ENCODE measurements around the gene PHF13.
"Not testable (repeated sequence)": the region's sequence is repeated elsewhere in the genome, so short reads cannot be mapped to it uniquely, and the experiment has no call there.

PHF13 gene

DNA sequence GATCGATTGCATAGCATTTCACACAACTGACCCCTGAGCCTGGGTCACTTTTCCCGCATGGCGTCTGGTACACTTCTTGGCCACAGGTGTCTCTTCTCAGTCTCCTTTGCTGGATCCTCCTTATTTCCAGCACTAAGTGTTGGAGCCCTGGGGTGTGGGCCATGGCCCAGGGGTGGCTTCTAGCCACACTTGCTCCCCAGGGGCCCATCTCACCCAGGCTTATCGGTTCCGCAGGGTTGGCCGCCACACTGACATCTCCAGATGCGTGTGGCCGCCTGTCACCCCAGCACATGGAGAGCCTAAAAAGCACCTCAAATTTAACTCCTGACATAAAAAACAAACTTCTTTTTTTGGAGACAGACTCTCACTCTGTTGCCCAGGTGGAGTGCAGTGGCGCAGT, 13.5 kb downstream of the PHF13 start:
- no peak for DNase-seq (ENCODE audit: low read depth in 2 of 3, low spot score in 1 of 3)

DNA sequence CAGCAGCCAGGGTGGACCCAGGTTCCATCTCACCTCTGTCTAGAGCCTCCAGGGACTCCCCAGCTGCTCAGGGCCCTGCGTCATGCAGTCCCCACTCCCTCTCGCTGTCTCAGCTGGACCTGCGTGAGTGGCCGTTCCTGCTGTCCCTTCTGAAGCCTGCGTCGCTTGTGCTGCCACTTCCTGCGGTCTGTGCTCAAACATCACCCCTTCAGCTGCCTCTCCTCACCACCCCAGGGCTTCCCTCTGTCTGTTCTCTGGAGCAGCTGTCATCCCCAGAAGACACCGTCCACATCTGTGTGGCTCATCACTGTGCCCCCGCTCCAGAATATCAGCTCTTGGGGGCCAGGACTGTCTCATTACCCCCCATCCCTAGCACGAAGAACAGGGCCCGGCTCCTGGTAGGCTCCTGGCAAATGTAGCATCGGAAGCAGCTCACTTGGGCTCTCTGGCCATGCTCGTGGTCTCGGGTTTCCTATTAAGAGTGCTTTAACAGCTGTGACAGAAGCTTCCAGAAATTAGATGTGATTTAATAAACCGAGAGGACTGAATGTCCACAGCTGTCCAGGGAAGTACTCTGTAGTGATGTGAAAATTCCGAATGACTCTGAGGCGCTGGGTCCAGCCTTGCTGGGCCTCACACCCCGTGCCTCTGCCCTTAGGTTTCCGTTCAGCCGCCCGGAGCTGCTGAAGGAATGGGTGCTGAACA, 14.5 kb downstream of the PHF13 start:
- DNase-seq (ENCODE audit: low read depth in 2 of 3, low spot score in 1 of 3) = no peak

DNA sequence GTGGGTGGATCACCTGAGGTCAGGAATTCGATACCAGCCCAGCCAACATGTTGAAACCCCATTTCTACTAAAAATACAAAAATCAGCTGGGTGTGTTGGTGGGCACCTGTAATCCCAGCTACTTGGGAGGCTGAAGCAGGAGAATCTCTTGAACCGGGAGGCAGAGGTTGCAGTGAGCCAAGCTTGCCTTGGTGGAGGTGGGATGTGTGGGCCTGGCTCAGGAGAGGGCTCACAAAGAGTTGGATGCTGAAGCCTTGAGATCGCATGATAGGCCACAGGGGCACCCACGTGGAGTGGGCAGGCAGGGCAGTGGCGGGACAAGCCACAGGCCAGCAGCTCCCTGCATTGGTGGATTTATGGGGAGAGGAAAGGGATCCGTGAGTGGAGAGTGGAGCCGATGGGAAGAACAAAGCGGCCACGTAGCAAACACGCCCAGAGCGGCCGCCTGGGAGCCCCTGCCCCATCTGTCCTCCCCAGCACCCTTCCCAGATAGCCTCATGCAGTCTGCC, 15.5 kb downstream of the PHF13 start:
- no peak for DNase-seq (ENCODE audit: low read depth in 2 of 3, low spot score in 1 of 3)

DNA sequence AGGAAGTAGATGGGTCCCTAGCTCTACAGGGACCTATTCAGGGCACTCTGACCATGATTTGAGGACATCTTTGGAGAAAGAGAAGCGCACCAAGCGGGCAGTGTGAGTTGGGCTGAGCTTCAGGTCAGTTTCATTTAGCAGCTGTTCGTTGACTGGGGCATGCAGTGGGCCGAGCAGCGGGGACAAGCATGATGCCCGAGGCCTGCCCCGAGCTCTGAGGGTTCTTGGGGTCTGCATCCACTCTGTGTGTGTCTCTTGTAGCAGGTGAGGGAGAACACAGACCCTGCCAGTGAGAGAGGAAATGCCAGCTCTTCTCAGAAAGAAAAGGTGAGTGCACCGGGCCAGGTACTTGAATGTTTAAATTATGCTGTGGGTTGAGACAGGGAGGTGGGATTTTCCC, 16.5 kb downstream of the PHF13 start:
- DNase-seq (ENCODE audit: low read depth in 2 of 3, low spot score in 1 of 3) = no peak

DNA sequence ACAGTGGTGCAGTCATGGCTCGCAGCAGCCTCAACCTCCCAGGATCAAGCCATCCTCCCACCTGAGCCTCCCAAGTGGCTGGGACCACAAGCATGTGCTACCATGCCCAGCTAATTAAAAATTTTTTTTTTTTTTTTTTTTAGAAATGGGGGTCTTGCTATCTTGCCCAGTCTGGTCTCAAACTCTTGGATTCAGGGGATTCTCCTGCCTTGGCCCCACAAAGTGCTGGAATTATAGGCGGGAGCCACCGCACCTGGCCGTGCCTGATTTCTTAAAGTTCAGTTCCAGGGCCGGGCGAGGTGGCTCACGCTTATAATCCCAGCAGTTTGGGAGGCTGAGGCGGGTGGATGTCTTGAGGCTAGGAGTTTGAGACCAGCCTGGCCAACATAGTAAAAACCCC, 17.5 kb downstream of the PHF13 start:
- DNase-seq (ENCODE audit: low read depth in 2 of 3, low spot score in 1 of 3) = no peak

DNA sequence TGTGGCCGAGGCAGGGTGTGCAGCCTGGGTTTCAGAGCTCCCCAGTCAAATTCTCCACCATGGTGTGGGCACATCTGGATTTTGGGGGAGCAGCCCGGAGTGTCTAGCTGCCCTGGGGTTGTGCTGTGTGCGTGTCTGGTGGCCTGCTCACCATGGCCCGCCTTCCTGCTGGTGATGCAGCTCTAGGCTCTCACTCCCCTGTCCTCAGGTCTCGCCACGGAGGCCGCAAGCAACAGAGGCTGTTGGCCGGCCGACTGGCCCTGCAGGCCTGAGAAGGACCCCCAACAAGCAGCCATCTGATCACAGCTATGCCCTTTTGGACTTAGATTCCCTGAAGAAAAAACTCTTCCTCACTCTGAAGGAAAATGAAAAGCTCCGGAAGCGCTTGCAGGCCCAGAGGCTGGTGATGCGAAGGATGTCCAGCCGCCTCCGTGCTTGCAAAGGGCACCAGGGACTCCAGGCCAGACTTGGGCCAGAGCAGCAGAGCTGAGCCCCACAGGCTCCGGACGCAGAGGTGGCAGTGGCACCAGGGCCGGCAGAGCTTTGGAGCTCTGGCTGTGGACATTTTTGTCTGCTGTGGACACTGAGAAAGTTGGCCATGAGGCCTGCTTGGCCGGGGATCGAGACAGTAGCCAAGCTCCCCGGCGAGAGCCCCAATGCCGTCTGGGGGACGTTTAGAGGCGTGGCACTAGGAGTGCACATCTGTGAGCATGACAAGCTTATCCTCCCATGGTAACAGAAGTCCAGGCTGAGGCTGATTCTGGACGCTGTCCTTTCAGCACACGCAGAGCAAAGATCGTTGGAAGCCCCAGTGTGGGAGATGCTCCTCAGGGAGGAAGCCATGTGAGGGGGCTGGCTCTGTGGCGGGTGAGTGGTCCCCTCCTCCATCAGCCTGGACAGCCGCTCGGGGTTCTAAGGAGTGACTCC, 19.3 kb downstream of the PHF13 start:
- DNase-seq (ENCODE audit: low read depth in 2 of 3, low spot score in 1 of 3) = no peak

DNA sequence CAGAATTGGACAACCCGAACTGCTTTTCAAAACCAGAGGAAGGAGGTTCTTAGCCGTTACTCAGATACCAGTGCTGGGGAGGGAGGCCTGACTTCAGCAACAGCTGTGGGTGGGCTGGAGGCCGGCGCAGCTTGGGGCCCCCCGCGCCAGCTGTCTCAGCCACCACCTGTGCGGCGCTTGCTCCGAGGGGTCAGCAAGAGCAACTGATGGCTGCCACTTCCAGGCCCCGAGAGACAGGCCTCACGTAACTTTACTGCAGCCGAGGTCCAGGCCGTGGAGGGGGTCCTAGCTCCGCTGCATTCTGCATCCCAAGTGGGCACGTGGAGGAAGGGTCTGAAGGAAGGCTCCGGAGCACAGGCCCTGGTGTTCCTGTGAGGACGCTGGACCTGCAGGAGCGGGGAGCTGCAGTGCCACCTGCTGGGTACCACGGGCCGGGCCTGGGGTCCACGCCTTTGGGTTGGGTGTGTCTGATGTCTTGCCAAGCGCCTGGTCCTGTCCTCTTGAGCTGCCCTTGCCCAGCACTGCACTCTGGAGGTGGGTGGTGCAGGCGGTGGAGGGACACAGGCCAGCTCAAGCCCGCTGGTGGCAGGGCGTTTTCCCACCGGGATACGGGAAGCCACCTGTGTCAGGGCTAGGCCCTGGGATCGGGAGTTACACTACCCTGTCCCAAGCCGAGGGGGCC, 21.0 kb downstream of the PHF13 start:
- DNase-seq (ENCODE audit: low read depth in 2 of 3, low spot score in 1 of 3) = peak in 1 of 3 donors; percentile 34

DNA sequence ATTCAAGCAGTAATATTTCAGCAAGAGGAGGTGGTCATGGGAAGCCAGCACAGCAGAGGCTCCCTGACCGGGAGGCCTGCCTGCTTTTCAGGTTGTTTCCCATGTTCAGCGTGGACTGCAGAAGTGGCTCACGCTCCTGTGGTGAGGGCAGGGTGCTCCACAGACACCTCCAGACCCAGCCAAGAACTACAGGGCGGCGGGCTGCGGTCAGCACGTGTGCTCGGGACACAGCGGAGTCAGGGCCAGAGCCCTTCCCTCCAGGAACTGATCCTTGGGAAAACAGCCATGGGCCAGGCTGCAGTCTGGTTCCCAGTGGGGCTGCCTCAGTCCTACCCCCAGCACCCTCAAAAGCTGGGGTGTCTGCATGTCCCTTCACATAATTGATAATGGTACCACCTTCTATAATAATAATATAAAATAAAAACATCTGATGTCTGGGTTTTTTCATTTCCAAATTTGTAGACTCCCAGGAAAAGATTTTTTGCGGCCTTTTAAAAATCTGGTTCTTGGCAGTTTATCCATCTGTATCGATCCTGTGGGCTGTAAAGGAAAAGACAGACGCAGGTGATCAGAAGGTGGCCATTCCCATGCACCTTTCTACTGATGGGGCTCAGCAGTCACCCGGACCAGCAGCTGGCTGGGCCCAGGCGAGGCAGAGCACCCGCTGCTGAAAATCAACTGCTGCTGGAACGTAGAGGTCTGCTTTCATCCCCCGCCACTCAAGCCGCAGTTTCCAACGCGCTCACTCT, 21.8 kb downstream of the PHF13 start:
- DNase-seq (ENCODE audit: low read depth in 2 of 3, low spot score in 1 of 3) = no peak

DNA sequence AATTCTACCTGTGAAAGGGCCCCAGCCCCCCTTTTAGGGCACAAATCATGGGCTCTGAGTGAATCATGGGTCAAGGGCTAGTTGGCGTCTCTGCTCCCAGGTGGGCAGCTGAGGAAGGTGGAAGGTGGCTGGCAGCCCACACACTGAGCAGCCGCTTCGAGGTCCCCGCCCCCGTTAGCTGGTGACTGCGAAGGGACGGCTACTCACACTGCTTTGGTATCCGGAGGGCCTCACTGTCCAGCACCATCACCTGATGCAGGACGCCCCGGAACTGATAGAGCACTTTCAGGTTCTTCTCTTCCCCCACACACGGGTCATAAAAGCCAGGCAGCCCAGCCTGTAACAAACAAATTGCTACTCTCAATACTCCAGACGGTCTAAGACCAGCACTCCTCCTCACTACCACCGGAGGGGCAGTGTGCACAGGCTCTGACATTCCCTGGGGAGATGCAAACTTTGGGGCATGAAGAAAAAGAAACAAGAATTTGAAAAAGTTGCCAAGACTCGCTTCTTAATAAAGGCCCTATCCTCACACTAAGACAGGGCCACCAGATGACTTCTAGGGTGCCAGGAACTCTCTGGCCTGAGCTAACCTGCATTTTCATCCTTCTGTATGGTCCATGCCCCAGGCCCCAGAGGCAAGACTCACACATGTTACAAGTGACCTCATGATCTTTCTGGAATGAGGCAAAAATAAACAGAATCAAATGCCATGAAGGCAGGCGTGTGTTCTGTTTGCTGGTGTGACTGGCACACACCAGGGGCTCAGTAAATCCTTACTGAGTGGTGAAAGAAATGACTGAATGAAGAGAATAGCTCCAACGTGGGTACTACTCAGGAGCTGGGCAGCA, 22.6 kb downstream of the PHF13 start:
- DNase-seq (ENCODE audit: low read depth in 2 of 3, low spot score in 1 of 3) = no peak

DNA sequence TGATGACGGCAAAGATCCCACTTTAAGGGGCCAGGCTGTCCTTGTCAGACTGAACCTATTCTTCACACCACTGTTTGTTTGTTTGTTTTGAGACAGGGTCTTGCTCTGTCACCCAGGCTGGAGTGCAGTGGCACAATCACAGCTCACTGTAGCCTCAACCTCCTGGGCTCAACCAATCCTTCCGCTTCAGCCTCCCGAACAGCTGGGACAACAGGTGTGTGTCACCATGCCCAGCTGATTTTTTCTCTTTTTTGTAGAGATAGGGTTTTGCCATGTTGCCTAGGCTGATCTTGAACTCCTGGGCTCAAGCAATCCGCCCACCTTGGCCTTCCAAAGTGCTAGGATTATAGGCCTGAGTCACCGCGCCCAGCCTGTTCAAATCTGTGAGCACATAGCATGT, 23.2 kb downstream of the PHF13 start:
- not testable (repeated sequence) for DNase-seq (ENCODE audit: low read depth in 2 of 3, low spot score in 1 of 3)

DNA sequence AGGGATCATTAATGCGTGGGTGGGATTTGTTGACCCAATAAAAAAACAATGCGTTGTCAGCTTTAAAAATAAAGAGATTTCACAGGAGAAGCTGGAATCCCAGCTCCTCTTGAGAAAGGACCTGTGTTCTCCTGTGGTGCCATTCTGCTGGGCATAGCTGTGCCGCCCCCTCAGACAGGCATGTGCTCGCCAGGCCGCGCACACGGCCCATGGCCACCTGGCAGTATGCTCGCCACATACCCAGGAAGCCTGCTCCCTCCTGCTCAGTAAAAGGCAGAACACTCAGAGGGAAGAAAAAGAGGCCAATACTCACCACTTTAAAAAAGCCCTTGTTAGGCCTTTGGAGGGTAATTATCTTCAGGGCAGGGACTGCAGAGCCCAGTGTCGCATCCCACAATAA, 24.2 kb downstream of the PHF13 start:
- DNase-seq (ENCODE audit: low read depth in 2 of 3, low spot score in 1 of 3) = no peak

DNA sequence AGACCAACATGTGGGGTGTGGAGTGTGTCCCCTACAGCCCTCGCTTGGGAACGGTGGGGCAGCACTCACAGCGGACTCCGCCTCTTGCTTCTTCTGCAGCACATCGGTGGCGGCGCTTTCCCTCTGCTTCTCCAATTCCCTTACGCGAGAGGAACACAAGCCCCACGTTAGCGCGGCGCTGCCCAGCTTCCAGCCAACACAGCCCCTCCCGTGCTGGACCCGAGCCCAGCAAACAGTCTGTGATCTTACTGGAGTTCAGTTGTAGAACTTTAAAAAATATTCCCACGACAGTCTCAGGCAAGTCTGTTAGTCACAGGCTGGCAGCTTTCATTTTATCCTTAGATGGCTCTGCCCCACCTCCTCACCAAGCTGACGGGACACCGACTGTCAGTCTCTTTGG, 24.7 kb downstream of the PHF13 start:
- DNase-seq (ENCODE audit: low read depth in 2 of 3, low spot score in 1 of 3) = no peak

DNA sequence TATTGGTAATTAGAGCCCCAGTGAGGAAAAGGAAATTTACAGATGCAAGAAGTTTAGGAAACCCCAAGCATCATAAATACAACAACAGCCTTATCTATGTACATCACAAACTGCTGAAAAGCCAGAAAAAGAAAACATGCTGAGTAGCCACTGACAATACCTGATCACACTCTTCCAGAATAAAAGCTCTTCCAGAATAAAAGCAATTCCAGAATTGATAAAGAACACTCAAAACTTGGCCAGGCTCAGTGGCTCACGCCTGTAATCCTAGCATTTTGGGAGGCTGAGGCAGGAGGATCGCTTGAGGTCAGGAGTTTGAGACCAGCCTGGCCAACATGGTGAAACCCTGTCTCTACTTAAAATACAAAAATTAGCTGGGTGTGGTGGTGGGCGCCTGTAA, 27.3 kb downstream of the PHF13 start:
- DNase-seq (ENCODE audit: low read depth in 2 of 3, low spot score in 1 of 3) = not testable (repeated sequence)

DNA sequence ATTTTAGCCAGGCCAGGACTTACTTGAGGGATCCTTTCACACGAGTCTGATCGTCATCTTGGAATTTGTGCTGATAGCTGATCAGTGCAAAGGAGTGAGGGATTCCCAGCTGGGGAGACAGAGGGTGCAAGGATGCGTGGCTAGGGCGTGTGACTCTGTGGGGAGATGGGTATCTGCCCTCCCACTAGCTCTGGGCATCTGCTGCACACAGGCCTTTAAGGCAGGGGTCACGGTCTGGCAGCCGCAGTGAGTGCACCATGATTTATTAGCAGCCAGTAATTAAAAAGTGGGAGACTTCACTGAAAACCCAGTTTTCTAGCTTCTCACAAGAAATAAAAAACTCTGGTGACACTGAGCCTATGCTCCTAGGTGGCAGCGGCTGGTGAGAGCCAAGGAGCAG, 31.5 kb downstream of the PHF13 start:
- DNase-seq (ENCODE audit: low read depth in 2 of 3, low spot score in 1 of 3) = no peak

DNA sequence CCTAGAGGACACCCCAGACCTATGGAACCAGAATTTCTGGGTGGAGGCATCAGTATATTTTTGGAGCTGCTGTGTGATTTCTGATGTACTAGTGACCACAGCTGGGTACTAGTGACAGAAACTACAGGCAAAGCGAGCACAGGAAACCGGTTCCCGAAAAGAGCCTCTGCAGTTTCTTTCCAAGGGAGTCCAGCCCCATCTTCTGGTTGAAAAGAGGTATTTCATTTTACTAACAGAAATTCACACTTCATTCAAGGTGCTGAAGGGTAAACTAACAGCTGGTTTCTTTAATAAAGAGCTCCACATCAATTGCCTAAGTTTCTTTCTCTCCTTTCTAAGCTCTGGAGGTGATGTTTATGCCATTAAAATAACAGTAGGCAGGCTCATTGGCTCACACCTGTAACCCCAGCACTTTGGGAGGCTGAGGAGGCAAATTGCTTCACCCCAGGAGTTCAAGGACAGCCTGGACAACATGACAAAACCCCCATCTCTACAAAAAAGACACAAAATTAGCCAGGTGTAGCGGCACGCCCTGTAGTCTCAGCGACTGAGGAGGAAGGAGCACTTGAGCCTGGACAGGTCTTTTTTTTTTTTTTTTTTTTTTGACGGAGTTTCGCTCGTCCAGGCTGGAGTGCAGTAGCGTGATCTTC, 33.1 kb downstream of the PHF13 start:
- DNase-seq (ENCODE audit: low read depth in 2 of 3, low spot score in 1 of 3) = peak in 2 of 3 donors; percentile 8 to 9

DNA sequence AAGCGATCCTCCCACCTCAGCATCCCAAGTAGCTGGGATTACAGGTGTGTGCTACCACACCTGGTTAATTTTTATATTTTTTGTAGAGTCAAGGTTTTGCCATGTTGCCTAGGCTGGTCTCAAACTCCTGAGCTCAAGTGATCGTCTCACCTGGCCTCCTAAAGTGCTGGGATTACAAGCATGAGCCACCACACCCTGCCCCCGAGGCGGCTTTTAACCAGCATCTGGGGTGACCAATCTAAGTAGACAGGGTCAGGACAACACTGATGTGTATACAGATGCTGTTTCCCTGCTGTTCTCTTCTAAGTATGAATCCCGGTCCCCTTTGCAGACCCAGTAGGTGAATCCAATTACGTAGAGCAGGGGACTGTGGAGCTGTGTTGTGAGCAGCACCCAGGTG, 35.0 kb downstream of the PHF13 start:
- DNase-seq (ENCODE audit: low read depth in 2 of 3, low spot score in 1 of 3) = no peak

DNA sequence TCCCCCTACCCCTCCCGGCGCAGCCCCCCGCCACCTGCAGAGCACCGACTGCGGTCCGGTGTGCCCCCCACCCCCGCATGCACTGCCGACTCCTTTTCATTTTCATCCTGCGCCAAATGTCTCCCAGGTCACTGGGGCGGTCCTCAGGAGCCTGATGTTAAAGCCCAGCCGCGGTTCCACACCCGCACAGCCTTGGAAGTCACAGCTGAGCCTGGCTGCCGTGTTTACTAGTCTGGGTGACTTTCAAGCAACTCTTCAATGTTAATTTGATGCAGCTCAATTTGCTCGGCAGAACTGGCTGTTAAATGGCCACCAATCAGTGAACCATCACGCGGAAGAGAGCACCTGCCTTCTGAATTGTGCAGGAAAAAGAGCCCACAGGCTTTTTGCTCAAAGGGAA, 38.4 kb downstream of the PHF13 start:
- DNase-seq (ENCODE audit: low read depth in 2 of 3, low spot score in 1 of 3) = no peak

DNA sequence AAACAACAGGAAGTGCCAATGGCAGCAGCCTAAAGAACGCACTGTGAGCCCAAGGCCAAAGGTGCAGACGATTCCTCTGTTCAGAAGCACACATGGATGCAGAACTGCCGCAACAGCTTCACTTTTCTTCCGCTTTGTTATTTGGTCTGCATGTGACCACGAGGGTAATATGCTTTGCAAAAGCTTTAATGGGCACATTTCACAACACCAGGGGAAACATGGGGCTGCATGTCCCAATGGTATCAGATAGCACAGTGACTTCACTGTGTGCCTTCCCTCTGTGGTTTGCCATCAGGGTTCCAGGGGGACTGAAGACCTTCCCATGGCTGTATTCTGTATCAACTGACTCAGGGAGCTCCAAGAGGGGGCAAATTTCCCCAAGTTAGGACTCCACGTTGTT, 39.5 kb downstream of the PHF13 start:
- DNase-seq (ENCODE audit: low read depth in 2 of 3, low spot score in 1 of 3) = no peak

DNA sequence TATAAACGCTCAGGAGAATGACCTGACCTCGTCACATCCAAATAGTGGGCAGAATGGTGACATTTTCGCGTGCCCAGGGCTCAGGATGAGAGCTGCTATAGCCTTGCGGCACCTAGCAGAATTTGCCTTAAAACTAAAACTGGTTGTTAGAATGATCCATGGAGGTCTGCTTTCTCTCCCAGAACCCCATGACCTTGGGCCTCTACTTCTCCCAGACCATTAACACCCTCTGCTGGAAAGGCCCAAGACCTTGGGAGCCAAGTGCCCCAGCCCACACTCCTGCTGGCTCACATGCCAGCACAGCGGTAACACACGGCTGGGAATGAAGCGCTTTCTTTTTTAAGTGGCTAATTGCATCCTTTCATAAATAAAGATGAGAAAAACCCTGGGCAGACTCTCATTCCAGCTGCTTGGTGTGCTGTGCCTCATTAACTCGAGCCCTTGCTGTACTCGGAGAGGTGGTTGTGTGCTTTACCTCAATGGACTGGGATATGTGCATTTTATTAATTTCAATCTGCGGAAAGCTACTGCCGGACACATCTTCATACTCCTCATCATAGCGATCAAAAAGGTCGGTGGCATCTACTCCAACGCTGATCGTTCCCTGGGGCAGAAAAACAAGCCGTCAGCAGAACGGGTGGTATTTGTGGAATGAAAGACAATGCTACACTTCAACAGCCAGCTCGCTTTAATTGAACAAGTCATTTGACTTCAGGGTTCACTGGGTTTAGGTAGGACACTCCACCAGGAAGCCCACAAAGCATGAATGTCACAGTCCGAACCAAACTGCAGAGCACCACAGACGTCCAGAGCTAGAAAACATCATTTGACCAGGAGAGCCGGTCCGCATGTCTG, 40.1 kb downstream of the PHF13 start:
- no peak for DNase-seq (ENCODE audit: low read depth in 2 of 3, low spot score in 1 of 3)

Data from stimulated activated CD4-positive, alpha-beta T cell treated with anti-CD3 and anti-CD28 coated beads, Interleukin-12 subunit alpha, Interleukin-12 subunit beta, amount 100 ng/mL, for 48 hours (primary cell).